DMS 273 (cell line): Measurements from ENCODE around the gene LDB2.

Experiments used
- DNase-seq: peaks from one replicate; lab custom pipeline; 2025; ENCODE audit not compliant: unreplicated experiment; lab: John Stamatoyannopoulos, UW

The LDB2 gene

GRCh38 chr4:16809064-16809463 is 89.4 kb downstream of the LDB2 start:
- no peak for DNase-seq

- DNase-seq, result no peak
Observed at GRCh38 chr4:16807355-16807754, 91.1 kb downstream of the LDB2 start.

DNA sequence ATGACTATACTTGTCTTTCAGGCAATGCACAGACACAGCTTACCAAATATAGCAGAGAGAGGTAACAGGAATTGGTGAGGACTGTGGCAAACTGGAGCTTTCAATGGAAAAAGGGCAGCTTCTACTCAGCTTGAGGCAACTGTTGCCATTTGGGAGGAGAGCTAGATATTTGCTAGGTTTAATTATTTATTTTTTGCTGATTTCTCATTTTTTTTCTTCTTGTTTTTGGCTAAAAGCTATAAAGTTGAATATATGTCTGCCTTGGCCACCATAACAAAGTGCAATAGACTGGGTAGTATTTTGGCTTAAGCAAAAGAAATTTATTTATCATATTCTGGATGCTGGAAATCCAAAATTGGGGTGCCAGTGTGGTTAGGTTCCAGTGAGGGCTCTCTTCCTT is 93.9 kb downstream of the LDB2 start:
- no peak for DNase-seq

GRCh38 chr4:16802044-16802443 is 96.4 kb downstream of the LDB2 start:
- DNase-seq, result no peak

DNA sequence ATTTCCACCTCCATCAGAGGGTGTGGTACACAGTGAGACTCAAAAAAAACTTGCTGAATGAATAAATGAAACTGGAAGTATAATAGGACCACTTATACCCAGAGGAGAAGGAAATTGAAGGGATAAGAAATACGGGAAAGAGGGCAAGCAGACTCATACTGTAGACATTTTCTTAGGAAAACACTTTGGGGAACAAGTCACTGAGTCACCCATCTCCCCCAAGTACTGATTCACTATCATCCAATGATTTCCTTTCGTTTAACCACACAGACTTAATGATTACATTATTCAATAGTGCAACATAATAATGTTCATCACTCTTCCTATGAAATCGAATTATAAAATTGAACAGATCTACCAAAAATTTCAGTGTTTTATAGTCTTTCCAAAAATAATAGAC is 97.1 kb downstream of the LDB2 start:
- DNase-seq, result no peak

- peak; percentile 67 for DNase-seq
Observed at GRCh38 chr4:16794816-16795445, 103.5 kb downstream of the LDB2 start.

GRCh38 chr4:16791460-16791859 is 107.0 kb downstream of the LDB2 start:
- DNase-seq, result no peak

GRCh38 chr4:16790508-16790907 is 107.9 kb downstream of the LDB2 start:
- DNase-seq, result no peak

DNA sequence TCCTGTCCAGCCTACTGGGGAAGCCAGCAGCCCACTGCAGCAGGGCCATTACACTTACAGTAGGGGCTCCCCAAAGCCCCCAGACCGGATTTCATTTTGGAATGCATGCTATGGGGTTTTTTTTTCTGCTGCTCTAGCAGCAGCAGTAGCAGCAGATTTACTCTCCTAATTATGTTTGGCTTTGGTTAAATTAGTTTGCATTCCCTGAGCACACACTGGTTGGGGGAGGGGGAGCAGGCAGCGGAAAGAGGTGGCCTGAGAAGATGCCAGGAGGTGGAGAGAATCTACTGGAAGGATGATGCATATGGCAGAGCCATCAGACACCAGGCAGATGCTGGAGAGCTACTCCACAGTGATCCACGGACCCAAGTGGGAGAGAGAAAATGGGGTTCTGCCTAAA is 109.6 kb downstream of the LDB2 start:
- DNase-seq, result no peak

- peak; percentile 12 for DNase-seq
Observed at GRCh38 chr4:16785793-16786527, 112.5 kb downstream of the LDB2 start.

GRCh38 chr4:16783119-16783518 is 115.3 kb downstream of the LDB2 start:
- no peak for DNase-seq

- DNase-seq, result no peak
Observed at GRCh38 chr4:16779028-16779675, 119.3 kb downstream of the LDB2 start.

DNA sequence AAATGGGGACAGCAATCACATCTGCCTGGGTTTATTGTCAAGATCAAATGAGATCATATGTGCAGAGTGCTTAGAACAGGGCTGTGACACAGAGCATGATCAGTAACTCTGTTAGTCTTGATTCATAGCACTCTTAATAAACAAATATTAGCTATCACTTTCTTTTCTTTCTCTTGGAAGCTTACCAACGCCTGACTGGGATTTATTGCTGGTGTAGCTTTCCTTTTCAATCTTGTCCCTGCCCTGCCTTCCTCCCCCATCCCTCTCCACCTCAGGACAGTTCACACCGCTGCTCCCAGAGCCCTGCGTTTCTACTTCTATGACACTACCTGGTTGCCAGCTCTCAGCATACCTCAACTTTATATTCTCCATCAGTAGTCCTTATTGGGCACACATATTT is 120.7 kb downstream of the LDB2 start:
- no peak for DNase-seq

DNA sequence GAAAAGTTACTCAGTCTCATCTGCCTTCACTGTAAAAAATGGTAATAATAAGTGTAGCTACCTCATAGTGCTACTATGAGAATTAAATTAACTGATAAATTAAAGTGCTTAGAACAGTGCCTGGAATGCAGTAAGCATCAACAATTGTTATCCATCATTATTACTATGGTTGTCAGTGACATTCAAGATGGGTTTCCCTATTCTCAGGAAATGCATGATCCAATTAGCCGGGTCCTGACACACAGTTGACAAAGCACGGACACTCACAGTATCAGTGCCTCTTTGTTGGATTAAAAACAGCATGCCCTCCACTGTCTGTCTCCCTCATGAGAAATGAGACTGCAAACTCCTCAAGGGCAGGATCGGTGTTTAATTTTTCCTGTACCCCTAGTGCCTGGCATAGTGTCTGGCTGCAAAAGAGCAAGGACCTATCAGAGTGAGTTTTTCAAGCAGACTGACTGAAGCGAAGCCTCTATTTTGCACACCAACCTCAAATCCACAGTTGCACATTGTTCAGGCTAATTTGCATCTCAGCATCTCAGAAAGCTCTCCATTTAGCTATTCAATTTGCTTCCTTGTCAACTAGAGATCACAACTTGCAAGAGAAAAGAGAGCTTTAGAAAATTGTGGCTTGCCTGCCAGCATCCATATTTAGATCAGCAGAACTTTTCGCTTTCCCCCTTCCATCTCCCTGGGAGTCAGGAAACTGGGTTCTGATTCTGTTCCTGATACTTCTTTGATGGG is 122.9 kb downstream of the LDB2 start:
- DNase-seq, result no peak

DNA sequence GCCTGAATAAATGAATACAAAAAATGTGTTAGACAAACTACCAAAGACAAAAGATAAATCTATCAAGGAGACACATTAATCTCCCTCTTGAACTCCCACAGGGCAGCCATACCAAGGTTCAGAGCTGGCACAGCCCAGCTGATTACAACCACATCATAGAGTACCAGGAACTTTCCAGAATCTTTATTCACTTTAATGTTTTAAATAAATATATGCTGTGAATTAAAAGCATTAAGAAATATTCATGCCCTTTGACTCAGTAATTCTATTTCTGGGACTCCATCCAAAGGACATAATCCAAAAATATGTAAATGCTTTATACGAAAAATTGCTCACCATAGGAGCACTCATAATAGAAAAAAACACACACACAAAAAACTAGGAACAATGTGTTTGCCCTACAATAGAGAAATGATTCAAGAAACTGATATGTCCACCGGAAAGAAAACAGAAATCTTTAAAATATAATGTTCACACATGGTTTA is 126.0 kb downstream of the LDB2 start:
- DNase-seq, result no peak

DNA sequence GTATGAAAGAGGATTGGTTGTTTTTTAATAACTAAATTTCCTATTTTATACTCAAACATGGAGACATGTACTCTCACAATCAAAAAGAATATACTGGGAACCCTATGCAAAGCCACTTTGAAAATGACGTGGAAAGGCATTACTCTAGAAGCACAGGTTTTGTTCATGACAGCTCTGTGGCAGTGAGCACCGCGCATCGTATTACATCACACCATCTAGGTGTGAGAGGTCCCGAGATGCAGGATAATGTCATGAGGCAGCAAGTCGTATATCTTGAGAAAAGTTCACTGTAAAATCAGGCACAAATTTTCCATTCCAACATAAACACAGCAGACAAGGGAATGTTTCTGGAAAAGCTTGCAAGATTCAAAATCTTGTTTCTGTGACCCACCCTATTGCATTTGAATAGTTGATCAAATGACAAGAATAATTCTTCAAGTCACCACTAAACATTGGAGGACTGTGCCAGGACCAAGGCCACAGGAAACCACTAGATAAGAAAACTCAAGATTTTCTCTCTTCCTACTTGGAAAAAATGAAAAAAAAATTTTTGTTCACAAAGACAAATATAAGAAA is 127.6 kb downstream of the LDB2 start:
- DNase-seq, result no peak

DNA sequence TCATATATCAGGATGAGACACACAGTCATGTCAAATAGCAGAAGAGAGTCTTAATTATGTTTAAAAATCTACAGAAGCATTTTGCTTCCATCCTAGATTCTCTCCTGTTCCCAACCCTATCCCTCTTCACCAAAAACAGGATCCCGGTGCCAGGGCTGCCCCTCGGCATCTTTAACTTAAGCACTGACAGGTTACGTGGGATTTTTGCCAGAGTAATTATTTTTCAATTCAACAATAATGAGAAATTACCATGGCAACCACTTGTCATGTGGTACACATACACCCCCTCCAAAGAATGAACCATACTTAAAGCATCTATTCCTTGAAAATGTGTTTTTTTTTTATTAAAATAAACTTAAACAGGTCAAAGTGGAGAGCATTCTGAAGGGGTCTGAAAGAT is 130.6 kb downstream of the LDB2 start:
- DNase-seq, result no peak

- DNase-seq, result no peak
Observed at GRCh38 chr4:16767251-16767650, 131.2 kb downstream of the LDB2 start.

- no peak for DNase-seq
Observed at GRCh38 chr4:16765546-16765945, 132.9 kb downstream of the LDB2 start.

- peak; percentile 2 for DNase-seq
Observed at GRCh38 chr4:16764622-16765021, 133.8 kb downstream of the LDB2 start.
